HG03135 (cell line): ENCODE results near the gene CNTN5.

ENCODE experiments used
- ATAC-seq: cut with Tn5 transposase; IDR thresholded peaks from one replicate; pipeline ENCODE4 v1.9.1; 2021; ENCODE audit warnings: mild to moderate bottlenecking, moderate library complexity; ENCODE audit not compliant: unreplicated experiment

The CNTN5 gene

GRCh38 chr11:99162819-99163218 is 142.1 kb downstream of the CNTN5 start:
- ATAC-seq = no peak

- no peak for ATAC-seq
Observed at GRCh38 chr11:99170591-99170990, 149.8 kb downstream of the CNTN5 start.

GRCh38 chr11:99171330-99171729 is 150.6 kb downstream of the CNTN5 start:
- ATAC-seq = no peak

- no peak for ATAC-seq
Observed at GRCh38 chr11:99176430-99176829, 155.7 kb downstream of the CNTN5 start.

- no peak for ATAC-seq
Observed at GRCh38 chr11:99177446-99177845, 156.7 kb downstream of the CNTN5 start.

GRCh38 chr11:99184146-99184545 is 163.4 kb downstream of the CNTN5 start:
- no peak for ATAC-seq

GRCh38 chr11:99188221-99188620 is 167.5 kb downstream of the CNTN5 start:
- no peak for ATAC-seq

- no peak for ATAC-seq
Observed at GRCh38 chr11:99192716-99193115, 172.0 kb downstream of the CNTN5 start.

GRCh38 chr11:99197477-99197876 is 176.7 kb downstream of the CNTN5 start:
- no peak for ATAC-seq

GRCh38 chr11:99198215-99198614 is 177.5 kb downstream of the CNTN5 start:
- no peak for ATAC-seq

- no peak for ATAC-seq
Observed at GRCh38 chr11:99199341-99199740, 178.6 kb downstream of the CNTN5 start.

- ATAC-seq = no peak
Observed at GRCh38 chr11:99200720-99201119, 180.0 kb downstream of the CNTN5 start.

- no peak for ATAC-seq
Observed at GRCh38 chr11:99208813-99209212, 188.1 kb downstream of the CNTN5 start.

GRCh38 chr11:99229544-99229943 is 208.8 kb downstream of the CNTN5 start:
- no peak for ATAC-seq

GRCh38 chr11:99234534-99234933 is 213.8 kb downstream of the CNTN5 start:
- ATAC-seq = no peak

- ATAC-seq = no peak
Observed at GRCh38 chr11:99238401-99238800, 217.7 kb downstream of the CNTN5 start.

- no peak for ATAC-seq
Observed at GRCh38 chr11:99240192-99241030, 219.7 kb downstream of the CNTN5 start.

- ATAC-seq = no peak
Observed at GRCh38 chr11:99241066-99241465, 220.3 kb downstream of the CNTN5 start.

GRCh38 chr11:99244613-99245012 is 223.9 kb downstream of the CNTN5 start:
- ATAC-seq = no peak

- ATAC-seq = no peak
Observed at GRCh38 chr11:99246199-99246598, 225.4 kb downstream of the CNTN5 start.

GRCh38 chr11:99256614-99257013 is 235.9 kb downstream of the CNTN5 start:
- no peak for ATAC-seq

GRCh38 chr11:99257131-99257530 is 236.4 kb downstream of the CNTN5 start:
- ATAC-seq = no peak

GRCh38 chr11:99260696-99261095 is 239.9 kb downstream of the CNTN5 start:
- no peak for ATAC-seq
